K562 (cell line): ENCODE data around the gene CTPS2.

Experiments
- ATF7 ChIP-seq: fragments of 450-650 bp; IDR thresholded peaks from 2 replicates; pipeline ENCODE4 v1.7.1; 2014; ENCODE audit warnings: mild to moderate bottlenecking, moderate library complexity
- CHD2 ChIP-seq: IDR thresholded peaks from 2 replicates; pipeline ENCODE4 v1.6.1; 2011; ENCODE audit warnings: low read depth, low read length
- GTF2F1 ChIP-seq: IDR thresholded peaks from 2 replicates; pipeline ENCODE4 v1.6.1; 2011; ENCODE audit warnings: low read depth, low read length, improper control_type of control experiment
- MAFK ChIP-seq: IDR thresholded peaks from 2 replicates; pipeline ENCODE4 v1.6.1; 2011; ENCODE audit warnings: low read length, improper control_type of control experiment
- MECOM ChIP-seq: fragments of 250-450 bp; sonication (Bioruptor Pico); IDR thresholded peaks from 2 replicates; pipeline ENCODE4 v1.8.0; 2022; ENCODE audit warnings: inconsistent platforms
- POLR2A ChIP-seq: fragments of 450-650 bp; conservative IDR thresholded peaks from 2 replicates; pipeline ENCODE4 v1.6.1; 2016
- RAD51 ChIP-seq: fragments of 450-650 bp; IDR thresholded peaks from 2 replicates; pipeline ENCODE4 v1.7.1; 2016; ENCODE audit warnings: low read depth, mild to moderate bottlenecking, borderline replicate concordance
- SP2 ChIP-seq: IDR thresholded peaks from 2 replicates; pipeline ENCODE4 v1.6.1; 2011; ENCODE audit warnings: mild to moderate bottlenecking, low read depth, low read length, moderate library complexity; ENCODE audit not compliant: poor library complexity, severe bottlenecking; ENCODE audit errors: extremely low read depth
- SRSF7 ChIP-seq: fragments of 200-400 bp; formaldehyde crosslinking; optimal IDR thresholded peaks from 2 replicates; pipeline ENCODE3; 2017; ENCODE audit warnings: mild to moderate bottlenecking, low read depth, low read length
- TAF1 ChIP-seq: IDR thresholded peaks from 2 replicates; pipeline ENCODE4 v1.6.1; 2011; ENCODE audit warnings: mild to moderate bottlenecking, low read length, moderate library complexity; ENCODE audit not compliant: insufficient read depth, control insufficient read depth, severe bottlenecking; ENCODE audit errors: extremely low read depth
- USF1 ChIP-seq: sonication (generic); formaldehyde crosslinking; IDR thresholded peaks from 2 replicates; pipeline ENCODE4 v1.9.0; 2022; ENCODE audit warnings: mild to moderate bottlenecking, missing genetic modification reagents
- ZNF76 ChIP-seq: fragments of 250-450 bp; sonication (Bioruptor Pico); IDR thresholded peaks from 2 replicates; pipeline ENCODE4 v1.4.0; 2020; ENCODE audit warnings: mild to moderate bottlenecking, moderate library complexity, borderline replicate concordance
- ZNF785 ChIP-seq: fragments of 250-450 bp; sonication (Bioruptor Pico); IDR thresholded peaks from 2 replicates; pipeline ENCODE4 v1.4.0; 2020; ENCODE audit warnings: mild to moderate bottlenecking
- TF ChIP-seq, protein P1 (sequence below): fragments of 450-650 bp; IDR thresholded peaks from 2 replicates; pipeline ENCODE4 v1.6.1; 2018; ENCODE audit warnings: mild to moderate bottlenecking, low read depth; ENCODE audit not compliant: partially characterized antibody

DNA sequence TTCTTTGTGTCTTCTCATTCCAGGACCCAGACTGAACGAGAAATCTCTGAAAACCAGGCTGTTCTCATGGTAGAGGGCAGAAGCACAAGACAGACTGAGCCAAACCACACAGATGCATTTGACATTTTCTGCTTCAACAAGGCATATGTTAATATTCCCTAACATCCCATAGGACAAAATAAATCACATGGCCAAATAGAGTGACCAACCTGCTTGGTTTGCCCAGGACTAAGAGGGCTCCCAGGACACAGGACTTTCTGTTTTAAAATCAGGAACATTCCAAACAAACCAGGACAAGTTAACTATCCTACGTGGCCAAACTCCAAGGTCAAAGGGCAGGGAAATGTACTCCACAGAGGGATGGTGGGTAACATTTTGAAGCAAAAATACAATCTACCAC, 11.7 kb downstream of the CTPS2 start:
- no peak for TF ChIP-seq MAFK
- no peak for TF ChIP-seq RAD51
- TF ChIP-seq SRSF7: no peak
- no peak for TF ChIP-seq SP2
- TF ChIP-seq USF1 (CRISPR knock-in tag): no peak
- no peak for TF ChIP-seq ZNF76 (CRISPR knock-in tag)
- no peak for TF ChIP-seq POLR2A
- no peak for TF ChIP-seq MECOM (CRISPR knock-in tag)
- no peak for TF ChIP-seq TAF1
- TF ChIP-seq CHD2: no peak
- no peak for TF ChIP-seq GTF2F1
- TF ChIP-seq, protein P1, sequence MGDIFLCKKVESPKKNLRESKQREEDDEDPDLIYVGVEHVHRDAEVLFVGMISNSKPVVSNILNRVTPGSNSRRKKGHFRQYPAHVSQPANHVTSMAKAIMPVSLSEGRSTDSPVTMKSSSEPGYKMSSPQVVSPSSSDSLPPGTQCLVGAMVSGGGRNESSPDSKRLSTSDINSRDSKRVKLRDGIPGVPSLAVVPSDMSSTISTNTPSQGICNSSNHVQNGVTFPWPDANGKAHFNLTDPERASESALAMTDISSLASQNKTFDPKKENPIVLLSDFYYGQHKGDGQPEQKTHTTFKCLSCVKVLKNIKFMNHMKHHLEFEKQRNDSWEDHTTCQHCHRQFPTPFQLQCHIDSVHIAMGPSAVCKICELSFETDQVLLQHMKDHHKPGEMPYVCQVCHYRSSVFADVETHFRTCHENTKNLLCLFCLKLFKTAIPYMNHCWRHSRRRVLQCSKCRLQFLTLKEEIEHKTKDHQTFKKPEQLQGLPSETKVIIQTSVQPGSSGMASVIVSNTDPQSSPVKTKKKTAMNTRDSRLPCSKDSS: no peak
- TF ChIP-seq ATF7: no peak
- no peak for TF ChIP-seq ZNF785
